Thymus (tissue), 11 donors: ENCODE results near the gene GPR152. TPM values are rescaled to one million over a fixed set of nuclear protein-coding genes. Genes with fewer than 3 reads are reported as not detected.
A peak's percentile ranks its signal among the peaks of the same experiment; 100 is the strongest.

Source experiments
- DNase-seq, 9 donors: peaks; one replicate each; pipeline ENCODE4 v3.0.0-alpha.2; 2013; ENCODE audit warnings: low spot score in 9 of 9, low read depth in 6 of 9, missing footprints in 1 of 9
- H3K27ac ChIP-seq, 2 donors: one replicate each; pipeline ENCODE4 v1.5.1; 2013; ENCODE audit warnings: control low read depth in 1 of 2, low read depth in 1 of 2, low read length in 1 of 2, mild to moderate bottlenecking in 1 of 2, moderate library complexity in 1 of 2
- H3K27me3 ChIP-seq, 2 donors: one replicate each; pipeline ENCODE4 v1.5.1; 2013; ENCODE audit warnings: low read length in 1 of 2; ENCODE audit not compliant: control insufficient read depth in 2 of 2, insufficient read depth in 1 of 2
- H3K36me3 ChIP-seq, 2 donors: one replicate each; pipeline ENCODE4 v1.5.1; 2013; ENCODE audit warnings: low read length in 1 of 2, mild to moderate bottlenecking in 1 of 2, moderate library complexity in 1 of 2; ENCODE audit not compliant: control insufficient read depth in 2 of 2, insufficient read depth in 2 of 2
- H3K4me1 ChIP-seq, 2 donors: one replicate each; pipeline ENCODE4 v1.5.1; 2013; ENCODE audit warnings: low read length in 2 of 2; ENCODE audit not compliant: control insufficient read depth in 2 of 2, insufficient read depth in 2 of 2
- H3K4me3 ChIP-seq, 2 donors: one replicate each; pipeline ENCODE4 v1.5.1; 2013; ENCODE audit warnings: low read length in 2 of 2, control low read depth in 1 of 2, mild to moderate bottlenecking in 1 of 2
- H3K9me3 ChIP-seq, 2 donors: one replicate each; pipeline ENCODE4 v1.5.1; 2013; ENCODE audit warnings: low read length in 1 of 2, mild to moderate bottlenecking in 1 of 2; ENCODE audit not compliant: control insufficient read depth in 2 of 2, insufficient read depth in 1 of 2
- WGBS: extraction: QIAGEN DNeasy Blood & Tissue Kit; methylation state at CpG from one replicate; pipeline ENCODE4 v1.1.7; 2013; 5-methylcytosine and 5-hydroxymethylcytosine counted together
- polyA plus RNA-seq: library from polyadenylated mRNA; stranded (reverse); fragments of 200-250 nt; gene quantifications from one replicate; pipeline ENCODE4 v1.2.3, GENCODE V29; 2013
- total RNA-seq: library from RNA; stranded (reverse); fragments of 120-200 nt; gene quantifications from one replicate; pipeline ENCODE4 v1.2.4, GENCODE V29; 2013
- donor health status: healthy.

GPR152 gene
- total and polyA plus RNA-seq, 2 donors: not detected

- H3K27me3 ChIP-seq: no peaks in the 10 kb centered on the region
- H3K9me3 ChIP-seq: peaks cover 0 to 4% of the 10 kb centered on the region in 2 donors
- DNase-seq: no peak
- peaks cover 20 to 48% of the 10 kb centered on the region in 2 donors for H3K4me1 ChIP-seq
- H3K36me3 ChIP-seq: no peaks in the 10 kb centered on the region
- H3K4me3 ChIP-seq: no peak overlapping the region
- peak overlapping the region in 1 of 2 donors; percentile 1 for H3K27ac ChIP-seq
- WGBS: 64% methylated on average over 9 of the region's 9 CpGs
Observed at GRCh38 chr11:67449116-67449844, 3.2 kb downstream of the GPR152 start.

- Histone ChIP-seq H3K36me3 (no peaks in the 10 kb centered on the region), H3K4me3 (no peak overlapping the region), H3K4me1 (peaks cover 20 to 52% of the 10 kb centered on the region in 2 donors), H3K27me3 (no peaks in the 10 kb centered on the region), H3K27ac (no peak overlapping the region), H3K9me3 (peaks cover 0 to 4% of the 10 kb centered on the region in 2 donors)
- no peak for DNase-seq
- 99% methylated on average over 7 of the region's 7 CpGs for WGBS
Observed at GRCh38 chr11:67448220-67448609, 4.3 kb downstream of the GPR152 start.

- Histone ChIP-seq H3K4me1 (peaks cover 36 to 65% of the 10 kb centered on the region in 2 donors), H3K9me3 (peaks cover 0 to 8% of the 10 kb centered on the region in 2 donors), H3K36me3 (peaks cover 4 to 8% of the 10 kb centered on the region in 2 donors), H3K4me3 (no peak overlapping the region), H3K27ac (no peak overlapping the region), H3K27me3 (no peaks in the 10 kb centered on the region)
- no peak for DNase-seq
- WGBS: 88% methylated on average over 5 of the region's 5 CpGs
Observed at GRCh38 chr11:67445515-67445914, 7.0 kb downstream of the GPR152 start.

GRCh38 chr11:67442504-67443404, 9.8 kb downstream of the GPR152 start:
- peaks cover 8 to 17% of the 10 kb centered on the region in 2 donors for H3K36me3 ChIP-seq
- DNase-seq: peak in 1 of 9 donors; percentile 37
- peak overlapping the region; percentile 33 to 52 for H3K4me3 ChIP-seq
- peak overlapping the region; percentile 79 to 94 for H3K27ac ChIP-seq
- H3K27me3 ChIP-seq: no peaks in the 10 kb centered on the region
- 68% methylated on average over 45 of the region's 45 CpGs for WGBS
- peaks cover 0 to 11% of the 10 kb centered on the region in 2 donors for H3K9me3 ChIP-seq
- peaks cover 58 to 76% of the 10 kb centered on the region in 2 donors for H3K4me1 ChIP-seq

GRCh38 chr11:67441731-67442351, 10.7 kb downstream of the GPR152 start:
- peaks cover 8 to 17% of the 10 kb centered on the region in 2 donors for H3K36me3 ChIP-seq
- no peaks in the 10 kb centered on the region for H3K27me3 ChIP-seq
- H3K4me3 ChIP-seq: no peak overlapping the region
- WGBS: 88% methylated on average over 28 of the region's 28 CpGs
- peaks cover 58 to 81% of the 10 kb centered on the region in 2 donors for H3K4me1 ChIP-seq
- DNase-seq: peak in 1 of 9 donors; percentile 69
- peaks cover 0 to 7% of the 10 kb centered on the region in 2 donors for H3K9me3 ChIP-seq
- H3K27ac ChIP-seq: peak overlapping the region; percentile 79 to 94

- Histone ChIP-seq H3K27ac (peak overlapping the region; percentile 86 to 94), H3K27me3 (no peaks in the 10 kb centered on the region), H3K4me1 (peaks cover 56 to 82% of the 10 kb centered on the region in 2 donors), H3K36me3 (peaks cover 13 to 18% of the 10 kb centered on the region in 2 donors), H3K4me3 (no peak overlapping the region), H3K9me3 (peaks cover 0 to 11% of the 10 kb centered on the region in 2 donors)
- peak in 1 of 9 donors; percentile 14 for DNase-seq
- WGBS: 96% methylated on average over 21 of the region's 21 CpGs
Observed at GRCh38 chr11:67441098-67441563, 11.4 kb downstream of the GPR152 start.

GRCh38 chr11:67440229-67441097, 12.1 kb downstream of the GPR152 start:
- peak in 1 of 9 donors; percentile 24 for DNase-seq
- WGBS: 84% methylated on average over 17 of the region's 17 CpGs
- Histone ChIP-seq H3K36me3 (peaks cover 20 to 25% of the 10 kb centered on the region in 2 donors), H3K27ac (peak overlapping the region; percentile 86 to 94), H3K4me3 (no peak overlapping the region), H3K4me1 (peaks cover 56 to 82% of the 10 kb centered on the region in 2 donors), H3K27me3 (no peaks in the 10 kb centered on the region), H3K9me3 (peaks cover 0 to 11% of the 10 kb centered on the region in 2 donors)
